HCT116 (cell line): ENCODE measurements around the gene TMEM182. TPM values are rescaled to one million over a fixed set of nuclear protein-coding genes. Genes with fewer than 3 reads are reported as not detected.

ENCODE experiments used
- total RNA-seq: library from RNA; stranded (reverse); gene quantifications from one replicate; pipeline ENCODE4 v1.2.1, GENCODE V29; 2021; ENCODE audit not compliant: unreplicated experiment

The TMEM182 gene
- total RNA-seq, 1 experiment from 2014 or later: 8.4 TPM

Other genes with a start within 250 kb of the TMEM182 start
- gene SLC9A2, start 142.5 kb upstream of the TMEM182 start, total RNA-seq: 1.4 TPM